Smooth muscle cell (in vitro differentiated cells): Measurements from ENCODE around the gene SLC12A3. TPM values are rescaled to one million over a fixed set of nuclear protein-coding genes. Genes with fewer than 3 reads are reported as not detected.

Source experiments
- DNase-seq: peaks from one replicate; lab custom pipeline; 2025; ENCODE audit not compliant: unreplicated experiment; lab: John Stamatoyannopoulos, UW
- H2AFZ ChIP-seq: fragments of 200-600 bp; sonication (generic); 2 replicates; pipeline ENCODE4 v1.6.0; 2016; ENCODE audit warnings: antibody characterized with exemption, low read depth, mild to moderate bottlenecking
- H3F3A ChIP-seq: fragments of 200-600 bp; sonication (generic); 2 replicates; pipeline ENCODE4 v1.6.0; 2017; ENCODE audit warnings: antibody characterized with exemption, low read depth
- H3K27ac ChIP-seq: fragments of 200-600 bp; sonication (generic); 2 replicates; pipeline ENCODE4 v1.5.1; 2016; ENCODE audit warnings: low read depth, mild to moderate bottlenecking
- H3K27me3 ChIP-seq: fragments of 200-600 bp; sonication (generic); 2 replicates; pipeline ENCODE4 v1.6.1; 2016; ENCODE audit warnings: low read depth, mild to moderate bottlenecking
- H3K36me3 ChIP-seq: fragments of 200-600 bp; sonication (generic); 2 replicates; pipeline ENCODE4 v1.5.1; 2016; ENCODE audit warnings: low read depth
- H3K4me1 ChIP-seq: fragments of 200-600 bp; sonication (generic); 2 replicates; pipeline ENCODE4 v1.5.1; 2016; ENCODE audit warnings: low read depth
- H3K4me2 ChIP-seq: fragments of 200-600 bp; sonication (generic); 2 replicates; pipeline ENCODE4 v1.6.0; 2016; ENCODE audit warnings: mild to moderate bottlenecking
- H3K4me3 ChIP-seq: fragments of 200-600 bp; sonication (generic); 2 replicates; pipeline ENCODE4 v1.5.1; 2016; ENCODE audit warnings: mild to moderate bottlenecking
- H3K79me2 ChIP-seq: fragments of 200-600 bp; sonication (generic); 2 replicates; pipeline ENCODE4 v1.6.0; 2016; ENCODE audit warnings: low read depth, mild to moderate bottlenecking
- H3K9ac ChIP-seq: fragments of 200-600 bp; sonication (generic); 2 replicates; pipeline ENCODE4 v1.6.0; 2016; ENCODE audit warnings: low read depth
- H3K9me3 ChIP-seq: fragments of 200-600 bp; sonication (generic); replicated peaks from 2 replicates; pipeline ENCODE4 v1.5.1; 2016; ENCODE audit warnings: low read depth
- H4K20me1 ChIP-seq: fragments of 200-600 bp; sonication (generic); 2 replicates; pipeline ENCODE4 v1.6.0; 2016; ENCODE audit warnings: low read depth
- WGBS: methylation state at CpG from one replicate; pipeline ENCODE4 v1.1.7; 2016; ENCODE audit warnings: low lambda C conversion rate; 5-methylcytosine and 5-hydroxymethylcytosine counted together
- polyA plus RNA-seq: library from polyadenylated mRNA; unstranded; fragments of >200 nt; fragmentation: Nextera tagmentation; extraction: Ambion mirVana; gene quantifications from 2 replicates; pipeline ENCODE4 v1.2.1, GENCODE V29; 2016
- total RNA-seq: library from RNA; depleted of rRNA; stranded (reverse); fragments of >200 nt; gene quantifications from 2 replicates; pipeline ENCODE4 v1.2.3, GENCODE V29; 2014
- TF ChIP-seq, protein P1 (sequence below): fragments of 200-600 bp; sonication (generic); IDR thresholded peaks from 2 replicates; pipeline ENCODE4 v1.5.1; 2017; ENCODE audit warnings: borderline replicate concordance, mild to moderate bottlenecking, antibody characterized with exemption; ENCODE audit not compliant: insufficient read depth, poor library complexity, severe bottlenecking

The SLC12A3 gene
- total and polyA plus RNA-seq, 2 experiments from 2014 or later = not detected

DNA sequence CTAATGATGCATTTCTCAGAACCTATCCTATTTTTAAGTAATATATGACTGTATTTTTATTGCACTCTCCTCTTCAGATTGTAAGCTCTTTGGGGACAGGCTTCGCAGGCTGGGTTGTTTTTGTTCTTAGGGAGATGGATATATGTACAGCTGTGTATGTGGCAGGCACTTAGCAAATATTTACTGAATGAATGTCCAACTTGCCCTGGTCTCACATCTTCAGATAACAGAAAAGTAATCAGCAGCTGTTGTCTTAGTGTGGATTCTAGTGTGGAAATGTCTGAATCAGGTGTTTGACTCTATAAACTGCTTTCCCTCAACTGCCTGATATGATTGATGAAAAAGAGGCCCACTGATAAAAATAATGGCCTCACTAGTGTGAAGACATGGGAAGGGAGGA, 47.1 kb upstream of the SLC12A3 start:
- Histone ChIP-seq H3K27ac (no peak overlapping the region), H3K79me2 (no peaks in the 10 kb centered on the region), H3K4me3 (no peak overlapping the region), H4K20me1 (no peaks in the 10 kb centered on the region), H3K27me3 (no peaks in the 10 kb centered on the region), H2AFZ (no peak overlapping the region), H3F3A (peaks cover 5% of the 10 kb centered on the region), H3K36me3 (no peaks in the 10 kb centered on the region), H3K4me2 (no peak overlapping the region), H3K9ac (no peak overlapping the region), H3K9me3 (no peaks in the 10 kb centered on the region), H3K4me1 (peaks cover 22% of the 10 kb centered on the region)
- 100% methylated on average over 1 of the region's 1 CpG for WGBS
- TF ChIP-seq, protein P1, sequence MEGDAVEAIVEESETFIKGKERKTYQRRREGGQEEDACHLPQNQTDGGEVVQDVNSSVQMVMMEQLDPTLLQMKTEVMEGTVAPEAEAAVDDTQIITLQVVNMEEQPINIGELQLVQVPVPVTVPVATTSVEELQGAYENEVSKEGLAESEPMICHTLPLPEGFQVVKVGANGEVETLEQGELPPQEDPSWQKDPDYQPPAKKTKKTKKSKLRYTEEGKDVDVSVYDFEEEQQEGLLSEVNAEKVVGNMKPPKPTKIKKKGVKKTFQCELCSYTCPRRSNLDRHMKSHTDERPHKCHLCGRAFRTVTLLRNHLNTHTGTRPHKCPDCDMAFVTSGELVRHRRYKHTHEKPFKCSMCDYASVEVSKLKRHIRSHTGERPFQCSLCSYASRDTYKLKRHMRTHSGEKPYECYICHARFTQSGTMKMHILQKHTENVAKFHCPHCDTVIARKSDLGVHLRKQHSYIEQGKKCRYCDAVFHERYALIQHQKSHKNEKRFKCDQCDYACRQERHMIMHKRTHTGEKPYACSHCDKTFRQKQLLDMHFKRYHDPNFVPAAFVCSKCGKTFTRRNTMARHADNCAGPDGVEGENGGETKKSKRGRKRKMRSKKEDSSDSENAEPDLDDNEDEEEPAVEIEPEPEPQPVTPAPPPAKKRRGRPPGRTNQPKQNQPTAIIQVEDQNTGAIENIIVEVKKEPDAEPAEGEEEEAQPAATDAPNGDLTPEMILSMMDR = no peak
- DNase-seq = no peak

DNA sequence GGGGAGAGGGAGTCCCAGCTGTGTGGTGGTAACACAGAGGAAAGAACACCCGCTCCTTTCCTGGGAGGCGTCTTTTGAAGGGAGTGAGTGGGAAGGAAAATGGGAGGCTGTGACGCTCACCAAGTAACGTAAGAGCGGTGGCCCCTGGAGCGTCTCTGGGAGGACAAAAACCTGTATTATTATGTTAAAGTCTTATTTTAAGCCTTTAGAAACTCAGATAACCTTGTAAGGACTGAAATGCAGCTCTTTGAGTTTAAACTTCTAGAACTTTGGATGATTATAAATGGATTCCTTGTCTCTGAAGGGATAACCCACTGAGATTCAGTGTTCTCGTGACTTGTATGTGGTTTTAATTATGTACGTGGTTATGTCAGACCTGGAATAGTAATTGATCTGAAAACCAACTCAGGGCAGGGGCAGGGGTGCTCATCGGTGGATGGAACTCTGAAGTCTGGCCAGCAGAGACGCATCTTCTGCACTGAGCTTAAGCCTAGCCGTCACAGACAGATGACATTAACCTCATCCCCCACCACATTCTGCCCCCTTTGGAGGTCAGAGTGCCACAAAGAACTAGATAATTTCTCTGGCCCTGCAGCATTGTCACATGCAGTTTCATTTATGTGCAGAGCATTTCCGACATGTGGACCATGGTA, 41.8 kb upstream of the SLC12A3 start:
- Histone ChIP-seq H3K27me3 (no peaks in the 10 kb centered on the region), H3K9me3 (no peaks in the 10 kb centered on the region), H2AFZ (no peak overlapping the region), H3K4me2 (no peak overlapping the region), H3K4me1 (peaks cover 9% of the 10 kb centered on the region), H3K36me3 (no peaks in the 10 kb centered on the region), H3F3A (no peaks in the 10 kb centered on the region), H4K20me1 (no peaks in the 10 kb centered on the region), H3K27ac (no peak overlapping the region), H3K4me3 (no peak overlapping the region), H3K9ac (no peak overlapping the region), H3K79me2 (no peaks in the 10 kb centered on the region)
- TF ChIP-seq, protein P1 = no peak
- no peak for DNase-seq
- 92% methylated on average over 12 of the region's 12 CpGs for WGBS

DNA sequence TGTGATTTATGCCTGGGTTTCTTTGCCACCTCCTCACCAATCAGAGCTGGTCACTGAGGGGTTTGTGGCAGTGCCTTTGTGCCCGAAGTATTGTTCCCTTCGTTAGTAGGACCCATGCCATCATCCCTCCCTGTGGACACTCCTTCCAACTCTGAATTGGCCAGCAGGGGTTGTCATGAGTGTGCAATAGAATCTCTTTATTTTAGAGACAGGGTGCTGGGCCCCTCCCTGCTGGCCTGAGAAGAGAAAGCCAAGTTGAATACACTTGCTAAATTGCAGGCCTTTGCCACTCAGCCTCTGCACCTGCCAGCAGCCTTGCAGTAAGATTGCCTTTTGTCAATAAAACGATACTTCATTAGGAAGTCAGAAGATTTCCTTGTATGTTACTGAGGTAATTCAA, 40.7 kb upstream of the SLC12A3 start:
- WGBS = 89% methylated on average over 3 of the region's 3 CpGs
- Histone ChIP-seq H3K79me2 (no peaks in the 10 kb centered on the region), H3K36me3 (no peaks in the 10 kb centered on the region), H3K4me3 (no peak overlapping the region), H3K4me1 (peaks cover 9% of the 10 kb centered on the region), H2AFZ (no peak overlapping the region), H3F3A (no peaks in the 10 kb centered on the region), H3K4me2 (no peak overlapping the region), H3K27me3 (no peaks in the 10 kb centered on the region), H3K27ac (no peak overlapping the region), H3K9me3 (no peaks in the 10 kb centered on the region), H4K20me1 (no peaks in the 10 kb centered on the region), H3K9ac (no peak overlapping the region)
- TF ChIP-seq, protein P1 = no peak
- DNase-seq = no peak

DNA sequence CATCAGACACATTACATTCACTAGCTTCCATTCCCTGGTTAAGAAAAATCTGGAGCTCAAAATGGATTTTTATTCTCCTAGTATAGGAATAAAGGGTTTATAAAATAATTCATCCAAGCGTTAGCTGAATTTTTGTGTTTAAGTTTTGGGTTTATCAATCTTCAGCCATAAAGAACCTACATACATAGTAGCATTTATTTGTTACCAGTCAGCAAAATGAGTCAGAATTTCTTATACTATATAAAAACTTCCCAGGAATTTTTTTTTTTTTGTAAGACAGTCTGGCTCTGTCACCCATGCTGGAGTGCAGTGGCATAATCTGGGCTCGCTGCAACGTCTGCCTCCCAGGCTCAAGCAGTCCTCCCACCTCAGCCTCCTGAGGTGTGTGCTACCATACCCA, 40.2 kb upstream of the SLC12A3 start:
- no peaks in the 10 kb centered on the region for H3K36me3 ChIP-seq

More for the DNA sequence above, 40.2 kb upstream of the SLC12A3 start:
- no peak for DNase-seq
- H3F3A ChIP-seq = no peaks in the 10 kb centered on the region
- no peak overlapping the region for H3K4me3 ChIP-seq
- no peaks in the 10 kb centered on the region for H3K27me3 ChIP-seq
- WGBS = 94% methylated on average over 3 of the region's 3 CpGs
- TF ChIP-seq, protein P1 = no peak
- peaks cover 9% of the 10 kb centered on the region for H3K4me1 ChIP-seq
- H3K9me3 ChIP-seq = no peaks in the 10 kb centered on the region
- H4K20me1 ChIP-seq = no peaks in the 10 kb centered on the region
- no peak overlapping the region for H3K9ac ChIP-seq
- no peaks in the 10 kb centered on the region for H3K79me2 ChIP-seq
- no peak overlapping the region for H3K27ac ChIP-seq
- H3K4me2 ChIP-seq = no peak overlapping the region
- H2AFZ ChIP-seq = no peak overlapping the region
